NCI-H1417 treated with DMSO at 0.1 percent for 48 hours (cell line): Measurements from ENCODE around the gene PODN.

Experiments used
- DNase-seq: peaks from one replicate; lab custom pipeline; 2025; lab: John Stamatoyannopoulos, UW

The PODN gene

DNA sequence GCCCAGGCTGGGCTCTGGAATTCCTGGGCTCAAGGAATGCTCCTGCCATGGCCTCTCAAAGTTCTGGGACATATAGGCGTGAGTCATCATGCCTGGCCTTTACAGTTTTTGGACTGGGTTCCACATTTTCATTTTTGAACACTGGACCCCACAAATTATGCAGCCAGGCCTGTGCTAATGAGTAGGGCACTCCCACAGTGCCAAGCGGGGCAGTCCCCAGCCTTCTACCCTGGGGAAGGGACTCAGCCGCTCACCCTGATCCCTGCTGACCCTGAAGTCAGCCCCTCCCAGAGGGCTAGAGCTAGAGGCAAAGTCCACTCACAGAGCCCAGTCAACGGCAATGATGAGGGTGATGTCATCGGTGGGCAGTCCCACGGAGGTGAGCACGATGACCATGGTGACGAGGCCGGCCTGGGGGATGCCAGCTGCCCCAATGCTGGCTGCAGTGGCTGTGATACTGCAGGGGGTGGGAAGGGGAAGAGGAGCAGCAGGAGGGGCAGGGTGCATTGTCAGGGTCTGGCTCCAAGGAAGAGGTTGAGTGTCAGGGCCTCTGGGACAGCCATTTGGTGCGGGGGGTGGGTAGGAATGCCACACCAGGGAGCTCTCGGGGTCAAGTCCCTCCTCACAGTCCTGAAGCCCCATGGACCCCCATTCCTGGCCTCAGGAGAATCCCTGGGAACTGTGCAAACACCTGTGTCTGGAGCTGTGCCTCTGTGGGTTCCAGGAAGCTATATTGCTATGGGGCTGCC is 27.6 kb downstream of the PODN start:
- no peak for DNase-seq

DNA sequence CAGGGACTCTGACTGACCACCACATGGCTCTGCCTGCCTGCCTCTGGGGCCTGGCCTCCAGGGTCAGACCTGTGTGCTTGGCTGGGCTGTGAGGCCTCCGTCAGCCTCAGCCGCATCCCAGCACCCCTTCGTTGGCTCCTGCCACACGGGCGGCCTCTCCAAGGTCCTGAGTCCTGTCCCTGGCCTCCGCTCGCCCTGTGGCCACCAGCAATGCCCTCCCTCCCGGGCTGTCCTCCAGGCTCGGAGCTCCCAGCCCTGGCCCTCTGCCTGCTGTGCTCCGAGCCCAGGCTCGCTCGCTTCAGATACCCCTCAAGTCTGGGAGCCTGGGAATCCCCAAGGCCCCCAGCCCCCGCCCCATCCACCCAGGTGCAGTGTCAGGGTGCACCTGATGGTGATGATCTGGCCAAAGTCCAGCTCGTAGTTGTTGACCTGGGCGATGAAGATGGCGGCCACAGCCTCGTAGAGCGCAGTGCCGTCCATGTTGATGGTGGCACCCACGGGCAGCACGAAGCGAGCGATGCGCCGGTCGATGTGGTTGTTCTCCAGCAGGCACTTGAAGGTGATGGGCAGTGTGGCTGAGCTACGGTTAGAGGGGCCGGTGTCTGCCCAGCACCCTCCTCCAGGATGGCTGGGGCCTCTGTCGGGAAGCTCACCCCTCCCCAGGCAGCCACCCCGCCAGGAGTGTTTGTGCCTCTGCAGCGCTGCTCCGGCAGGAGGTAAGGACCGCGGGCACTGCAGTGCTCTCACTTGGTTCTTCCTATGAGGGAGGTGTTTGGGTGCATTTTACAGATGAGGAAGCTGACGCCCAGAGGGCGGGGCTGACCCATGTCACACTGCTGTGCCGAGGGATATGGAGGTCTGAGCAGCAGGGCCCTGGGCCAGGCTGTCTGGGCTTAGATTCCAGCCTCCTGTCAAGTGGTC is 28.5 kb downstream of the PODN start:
- DNase-seq: no peak

DNA sequence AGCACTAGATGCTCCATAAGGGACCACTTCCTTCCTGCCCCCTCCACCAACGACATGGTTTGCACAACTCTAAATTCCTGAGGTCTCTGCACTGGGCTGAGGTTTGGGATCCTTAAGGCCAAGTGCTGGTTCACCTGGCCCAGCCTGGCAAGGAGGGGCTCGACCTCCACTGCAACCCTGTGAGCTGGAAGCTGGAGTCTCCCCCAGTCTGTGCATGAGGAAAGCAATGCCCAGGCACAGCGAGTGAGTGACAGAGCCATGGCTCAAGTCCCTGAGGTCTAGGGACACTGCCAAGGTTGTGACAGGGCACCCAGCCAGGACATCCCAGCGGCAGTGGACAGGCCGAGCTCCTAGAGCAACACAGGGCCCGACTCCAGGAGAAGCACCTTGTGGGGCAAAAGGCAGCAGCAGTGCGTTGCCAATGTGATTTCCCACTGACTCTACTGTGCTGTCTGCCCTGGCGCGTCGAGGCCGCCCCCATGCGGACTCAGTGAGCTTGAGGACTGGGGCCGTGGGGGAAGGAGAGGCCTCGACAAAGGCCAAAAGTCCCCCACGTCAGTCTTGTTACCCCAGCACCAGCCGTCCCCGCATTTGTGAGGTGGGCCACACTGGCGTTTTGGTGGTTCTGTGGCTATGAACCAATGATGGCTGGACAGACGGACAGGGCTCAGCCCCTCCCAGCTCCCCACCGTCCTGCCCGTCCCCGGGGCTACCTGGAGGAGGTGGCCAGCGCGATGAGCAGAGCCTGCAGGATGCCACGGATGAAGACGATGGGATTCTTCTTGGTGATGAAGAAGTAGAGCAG is 30.0 kb downstream of the PODN start:
- no peak for DNase-seq

DNA sequence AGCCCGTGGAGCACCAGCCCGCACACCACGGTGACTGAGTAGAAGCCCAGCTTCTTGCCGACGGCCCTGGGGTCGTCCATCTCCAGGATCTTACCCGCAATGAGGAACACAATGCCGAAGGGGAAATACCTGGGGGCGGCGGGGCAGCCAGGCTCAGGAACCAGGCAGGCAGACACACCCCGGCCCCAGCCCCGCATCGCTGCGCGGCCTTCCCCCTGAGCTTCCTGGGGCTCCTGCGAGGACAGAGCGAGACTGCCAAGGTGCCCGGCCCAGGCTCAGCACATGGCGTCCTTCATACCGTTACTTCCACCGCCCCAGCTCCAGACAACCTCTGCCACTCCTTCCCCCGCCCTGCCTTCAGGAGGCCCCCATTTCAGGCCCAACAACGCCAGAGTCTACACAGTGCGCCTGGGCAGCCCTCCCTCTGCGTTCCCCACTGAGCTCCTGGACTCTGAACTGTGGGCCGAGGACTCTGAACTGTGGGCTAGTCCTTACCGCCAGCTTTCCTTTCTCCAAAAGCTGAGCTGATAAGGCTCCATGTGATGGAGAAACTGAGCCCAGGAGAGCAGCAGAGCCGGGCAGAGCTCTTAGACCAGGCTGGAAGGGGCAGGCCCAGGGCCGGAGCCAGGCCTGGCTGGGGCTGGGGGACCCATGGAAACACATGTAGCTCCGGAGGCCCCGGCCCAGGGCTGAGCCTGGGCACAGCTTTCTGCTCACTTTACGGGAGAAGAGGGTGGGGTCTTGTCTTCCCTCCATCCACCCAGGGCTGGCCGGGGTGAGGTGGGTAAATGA is 30.8 kb downstream of the PODN start:
- DNase-seq: no peak

DNA sequence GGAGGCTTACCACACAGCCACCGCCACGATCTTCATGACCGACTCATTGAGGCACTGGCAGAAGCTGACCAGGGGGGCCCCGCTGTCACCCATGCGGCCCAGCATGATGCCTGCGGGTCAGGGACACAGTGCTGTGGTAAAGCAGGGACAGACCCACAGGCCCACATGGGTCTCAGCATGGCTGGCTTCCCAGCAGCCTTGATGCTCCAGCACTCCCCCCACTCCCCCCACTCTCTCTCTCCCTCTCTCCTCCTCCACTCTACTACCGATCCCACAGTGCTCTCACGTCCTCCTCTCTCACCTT is 31.4 kb downstream of the PODN start:
- DNase-seq: no peak

DNA sequence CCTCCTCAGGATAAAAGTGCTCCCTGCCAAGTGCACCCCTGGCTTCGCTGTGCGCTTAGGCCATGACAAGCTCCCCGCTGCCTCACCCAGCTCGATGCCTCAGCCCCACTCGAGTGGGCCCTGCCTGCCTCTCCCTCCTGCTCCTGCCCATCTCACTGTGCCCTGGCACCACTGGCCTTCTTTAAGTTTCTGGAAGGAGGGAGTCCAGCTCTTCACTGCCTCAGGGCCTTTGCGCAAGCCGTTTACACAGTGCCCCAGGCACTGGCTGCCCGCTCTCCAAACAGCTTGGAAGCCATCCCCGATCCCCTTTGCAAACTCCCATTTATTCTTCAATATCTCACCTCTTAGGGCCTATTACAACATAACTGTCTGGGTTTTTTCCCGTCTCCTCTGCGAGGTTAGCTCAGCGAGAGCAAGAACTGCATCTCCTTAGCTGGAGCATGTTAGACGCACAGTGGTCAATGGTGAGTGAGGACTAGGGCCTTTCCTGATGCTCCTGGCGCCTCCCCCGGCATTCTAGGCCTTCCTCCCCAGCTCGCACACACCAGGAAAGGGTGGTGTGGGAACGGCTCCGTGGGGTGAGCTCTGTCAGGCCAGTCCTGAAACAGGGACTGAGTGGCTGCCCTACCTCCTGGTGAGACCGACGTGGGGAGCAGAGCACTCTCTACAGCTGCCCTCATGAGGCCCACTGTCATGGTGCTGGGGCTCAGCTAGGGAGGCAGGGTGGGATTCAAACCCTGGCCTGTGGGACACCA is 31.9 kb downstream of the PODN start:
- no peak for DNase-seq

DNA sequence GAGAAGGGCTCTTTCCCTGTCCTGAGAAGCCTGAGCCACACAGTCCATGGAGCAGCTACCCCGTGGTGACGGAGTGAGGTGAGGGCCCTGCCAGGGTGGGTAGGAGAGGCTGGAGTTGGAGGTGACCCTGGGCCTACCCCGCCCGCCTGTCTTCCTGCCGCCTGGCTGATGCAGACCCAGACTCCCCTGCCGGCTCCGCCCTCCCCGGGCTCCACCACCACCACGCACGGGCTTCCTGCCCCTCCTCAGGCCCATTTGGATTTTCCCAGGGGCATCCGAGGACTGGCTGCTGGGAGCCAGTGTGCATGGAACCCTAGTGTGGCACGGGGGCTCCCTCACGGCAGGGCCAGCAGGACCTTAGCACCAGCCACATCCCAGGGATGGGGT is 32.5 kb downstream of the PODN start:
- DNase-seq: no peak

DNA sequence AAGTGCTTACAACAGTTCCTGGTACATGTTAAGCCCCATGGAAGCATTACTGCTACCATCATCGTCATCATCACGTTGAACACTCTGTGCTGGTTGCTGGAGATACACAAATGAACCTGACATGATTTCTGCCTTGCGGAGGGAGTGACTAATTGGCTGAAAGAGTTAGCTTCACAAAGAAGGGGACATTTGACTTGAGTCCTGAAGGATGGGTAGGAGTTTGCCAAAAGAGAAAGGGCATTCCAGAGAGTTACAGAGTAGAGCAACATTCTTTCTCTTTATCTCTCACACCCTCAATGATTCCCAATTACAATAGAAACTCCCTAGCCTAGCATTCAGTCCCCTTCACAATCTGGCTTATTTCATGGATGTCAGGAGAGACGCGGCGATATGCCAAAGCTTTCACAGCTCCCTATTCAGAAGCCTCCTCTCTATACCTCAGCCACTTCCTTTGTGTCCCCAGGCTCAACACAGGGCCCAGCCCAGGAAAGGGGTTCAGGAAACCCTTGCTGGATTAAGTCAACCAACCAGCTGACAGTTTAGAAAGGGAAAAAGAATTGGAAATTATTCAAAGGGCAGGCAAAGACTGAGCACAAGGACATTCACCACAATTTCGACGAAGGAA is 42.4 kb downstream of the PODN start:
- DNase-seq: no peak

DNA sequence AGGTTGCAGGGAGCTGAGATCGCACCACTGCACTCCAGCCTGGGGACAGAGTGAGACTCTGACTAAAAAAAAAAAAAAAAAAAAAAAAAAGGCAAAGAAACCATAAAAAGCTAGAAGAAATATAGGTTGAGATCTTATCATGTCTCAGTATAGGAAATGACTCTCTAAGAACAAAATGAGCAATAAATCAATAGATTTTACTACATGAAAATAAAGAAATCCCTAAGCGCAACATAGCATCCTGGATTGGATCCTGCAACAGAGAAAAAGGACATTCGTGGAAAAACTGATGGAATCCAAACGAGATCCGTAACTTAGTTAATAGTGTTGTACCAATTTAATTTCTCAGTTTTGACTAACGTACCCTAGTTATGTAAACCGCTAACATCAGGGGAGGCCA is 45.1 kb downstream of the PODN start:
- DNase-seq: no peak

DNA sequence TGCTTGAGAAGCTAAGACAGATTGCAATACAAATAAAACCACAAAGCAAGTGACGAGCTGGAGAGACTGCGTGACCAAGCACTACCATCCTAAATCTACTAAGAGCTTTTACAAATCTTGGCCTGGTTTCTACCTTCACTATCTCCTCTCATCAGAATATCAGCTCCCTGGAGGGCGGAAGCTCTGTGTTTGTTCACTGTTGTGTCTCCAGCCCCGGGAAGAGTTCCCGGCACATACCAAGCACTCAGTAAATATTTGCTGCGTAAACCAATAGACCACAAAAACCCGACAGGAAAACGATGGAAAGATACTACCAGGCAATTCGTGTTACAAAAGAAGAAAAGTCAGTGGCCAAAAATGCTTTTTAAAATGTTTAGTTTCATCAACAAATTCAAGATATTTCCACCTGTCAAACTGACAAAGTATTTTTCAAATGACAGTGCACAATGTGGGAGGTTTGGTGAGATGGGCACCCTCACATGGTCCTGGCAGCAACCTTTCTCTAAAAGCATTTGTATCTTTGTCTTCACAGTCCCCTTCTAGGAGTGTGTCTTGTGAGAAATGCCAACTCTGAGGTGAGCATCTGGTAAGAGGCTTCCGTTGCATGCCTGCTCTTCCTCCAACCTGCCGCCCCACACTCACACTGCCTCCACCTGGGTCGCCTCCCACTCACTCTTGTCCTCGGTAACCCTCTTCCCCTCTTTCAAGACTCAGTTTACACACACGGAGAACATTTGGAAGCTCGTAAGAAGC is 45.7 kb downstream of the PODN start:
- no peak for DNase-seq

DNA sequence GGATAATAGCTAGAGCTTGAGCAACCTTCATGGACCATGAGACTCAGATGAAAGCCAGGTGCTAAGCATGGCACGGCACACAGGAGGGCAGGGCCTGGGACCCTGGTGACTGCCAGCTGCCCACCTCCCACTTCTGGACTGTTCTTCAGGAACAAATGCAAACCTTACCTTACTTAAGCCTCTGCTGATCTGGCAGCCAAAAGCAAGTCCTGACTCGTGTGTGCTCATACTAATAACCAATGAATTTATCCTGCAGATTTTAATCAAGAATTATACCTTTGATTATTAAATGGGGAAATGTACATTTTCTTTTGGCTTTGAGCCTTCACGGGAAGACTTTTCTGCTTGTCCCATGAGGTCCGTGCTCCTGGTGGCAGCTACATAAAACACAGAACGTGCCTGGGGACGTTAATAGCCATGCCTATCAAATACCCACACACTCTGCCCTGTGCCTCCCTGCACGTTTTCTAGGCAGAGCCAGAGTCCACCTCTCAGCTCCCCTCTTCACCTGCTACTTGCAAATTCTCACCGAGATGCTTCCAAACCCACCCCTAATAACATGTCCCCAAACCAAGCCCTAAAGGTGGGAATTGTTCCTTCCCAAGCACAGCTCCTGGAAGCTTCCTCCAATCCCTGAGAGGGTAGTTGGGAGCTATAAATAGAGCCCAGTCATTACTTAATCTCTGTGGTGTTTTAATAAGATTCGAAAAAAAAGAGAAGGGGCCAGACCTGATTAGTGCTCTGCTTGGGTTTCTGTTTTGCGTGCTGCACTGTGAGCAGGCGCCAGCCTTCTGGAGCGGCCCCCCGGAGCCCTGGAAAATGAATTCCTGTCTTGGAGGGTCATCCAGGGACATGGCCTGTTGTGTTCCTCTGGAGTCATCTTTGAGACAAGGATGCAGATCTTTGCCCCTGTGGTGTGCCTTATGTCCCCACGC is 46.9 kb downstream of the PODN start:
- DNase-seq: no peak

DNA sequence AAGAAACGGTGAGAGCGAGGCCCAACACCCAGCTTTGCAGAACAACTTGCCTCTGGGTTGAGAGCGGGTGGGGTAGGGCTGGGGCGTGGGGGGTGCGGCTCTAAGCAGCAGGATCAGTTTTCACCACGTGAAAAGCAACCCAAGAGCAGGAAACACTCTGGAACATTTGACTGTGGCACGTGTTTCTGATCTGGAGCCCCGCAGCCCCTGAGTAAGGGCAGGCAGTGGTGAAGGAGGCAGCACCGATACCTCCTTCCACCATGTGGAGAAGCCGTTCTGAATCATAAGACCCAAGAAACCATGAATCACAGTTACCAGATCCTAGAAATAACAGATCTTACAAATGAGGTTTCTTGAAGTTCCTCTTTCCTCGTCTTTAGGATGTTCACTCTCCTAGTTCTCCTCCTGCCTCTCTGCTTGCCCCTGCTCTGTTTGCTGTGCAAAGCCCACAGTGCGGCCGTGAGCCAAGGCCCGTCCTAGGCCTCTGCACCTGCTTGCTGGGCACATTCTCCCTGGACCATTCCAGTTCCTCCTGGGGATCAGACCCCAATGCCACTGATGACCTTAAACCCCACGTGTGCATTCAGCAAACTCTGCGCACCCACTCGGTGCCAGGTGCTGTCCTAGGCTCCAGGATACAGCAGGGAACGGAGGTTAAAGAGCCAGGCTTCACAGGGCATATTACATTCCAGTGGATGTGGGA is 48.5 kb downstream of the PODN start:
- DNase-seq: no peak

DNA sequence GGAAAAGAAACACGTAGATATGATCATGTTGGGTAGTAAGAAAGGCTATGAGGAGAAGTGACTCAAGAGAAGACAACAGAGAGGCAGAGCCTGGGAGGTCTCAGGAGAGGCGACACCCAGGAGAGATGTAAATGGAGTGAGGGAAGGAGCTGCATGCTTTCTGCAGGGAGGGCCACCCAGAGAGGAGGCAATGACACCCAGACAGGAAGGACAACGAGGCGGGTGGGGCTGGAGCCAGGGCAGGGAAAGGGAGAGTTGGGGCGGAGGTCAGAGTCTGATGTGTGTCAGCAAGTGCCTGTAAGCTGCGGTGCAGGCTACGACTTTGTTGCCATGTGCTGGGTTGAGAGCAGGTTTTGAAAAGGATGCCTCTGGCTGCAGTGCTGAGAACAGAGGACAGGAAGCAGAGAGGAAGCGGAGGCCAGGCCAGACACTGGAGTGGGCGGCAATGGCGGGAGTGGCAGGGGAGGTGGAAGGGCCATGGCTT is 49.1 kb downstream of the PODN start:
- no peak for DNase-seq

DNA sequence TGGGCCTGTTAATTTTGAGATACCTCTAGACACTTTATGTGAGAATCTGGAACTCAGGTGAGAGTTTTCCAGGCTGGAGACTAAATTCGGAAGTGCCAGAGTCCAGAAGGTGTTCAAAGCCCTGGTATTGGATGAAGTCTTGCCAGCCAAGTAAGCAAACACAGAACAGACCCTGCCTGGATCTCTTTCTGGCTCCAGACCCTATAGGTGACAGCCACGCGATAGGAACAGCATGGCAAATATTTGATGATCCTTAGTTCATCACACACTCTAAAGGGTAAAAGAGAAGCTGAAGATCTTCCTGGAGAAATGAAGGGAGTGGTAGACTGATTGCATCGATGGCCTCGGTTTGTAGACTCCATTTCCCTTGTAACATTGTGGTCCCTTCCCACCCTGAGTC is 49.7 kb downstream of the PODN start:
- no peak for DNase-seq

DNA sequence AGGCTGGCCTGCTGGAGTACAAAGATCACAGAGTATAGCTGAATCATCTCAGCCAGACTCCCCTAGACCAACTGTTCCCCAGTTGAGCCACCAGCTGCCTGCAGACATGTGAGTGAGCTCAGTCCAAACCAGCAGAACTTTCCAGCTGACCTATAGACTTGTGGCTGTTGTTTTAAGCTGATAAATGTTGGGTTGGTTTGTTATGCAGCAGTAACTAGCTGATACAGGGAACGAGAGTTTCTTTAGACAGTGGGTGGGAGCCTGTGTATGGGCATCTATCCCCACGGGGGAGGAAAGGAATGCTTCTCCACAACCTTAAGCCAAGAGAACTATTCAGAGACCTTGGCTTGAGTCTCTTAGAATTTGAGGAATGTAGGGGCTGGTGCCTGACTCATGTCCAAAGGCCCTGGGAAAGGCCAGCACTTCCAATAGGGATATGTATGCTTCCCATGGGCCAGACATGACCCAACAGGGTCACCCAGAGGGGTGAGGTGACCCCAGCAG is 50.3 kb downstream of the PODN start:
- no peak for DNase-seq

DNA sequence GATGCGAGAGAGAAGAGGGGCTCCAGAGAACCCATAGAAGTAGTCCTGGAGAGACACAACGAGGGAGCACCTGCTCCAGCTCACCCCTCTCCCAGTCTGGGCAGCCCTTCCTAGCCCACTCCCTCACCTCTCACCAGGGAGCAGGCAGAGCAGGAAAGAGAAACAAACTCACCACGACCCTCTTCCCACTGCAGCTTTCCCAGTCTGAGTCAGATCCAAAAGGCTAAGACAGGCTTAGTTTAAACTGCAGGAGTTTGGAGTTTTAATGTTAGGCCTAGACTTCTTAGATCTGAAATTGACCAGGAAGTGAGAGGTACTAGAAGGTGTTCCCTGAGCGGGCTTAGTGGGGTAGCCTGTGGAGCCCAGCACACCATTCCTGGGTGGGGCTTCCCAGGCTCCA is 50.8 kb downstream of the PODN start:
- DNase-seq: no peak

DNA sequence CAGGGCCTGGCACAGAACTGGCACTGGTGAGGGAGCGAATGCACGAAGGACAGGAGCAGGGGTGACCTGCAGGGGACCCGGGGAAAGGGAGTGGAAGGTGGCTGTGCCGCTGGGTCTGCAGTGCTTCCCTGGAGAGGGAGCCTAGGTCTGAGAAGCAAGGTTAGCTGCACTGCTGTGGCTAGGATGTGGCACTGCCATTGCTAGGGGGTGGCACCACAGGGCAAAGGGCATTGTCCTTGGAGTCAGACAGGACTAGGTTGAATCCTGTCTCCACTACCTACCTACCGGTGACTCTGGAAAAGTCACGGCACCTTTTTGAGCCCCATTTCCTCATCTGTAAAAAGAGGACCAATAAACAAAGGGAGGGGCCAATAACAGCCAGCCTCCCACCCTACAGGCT is 52.1 kb downstream of the PODN start:
- no peak for DNase-seq
